ENCODE measurements around the gene TXNDC9.
"Not testable (repeated sequence)": the region's sequence is repeated elsewhere in the genome, so short reads cannot be mapped to it uniquely, and the experiment has no call there.

GRCh38 chr2:99345446-99345845 is 9.3 kb upstream of the TXNDC9 start:
- TF ChIP-seq CTCF, POLR2A (IDR thresholded peaks at IDR 0.05): not testable (repeated sequence)
